GM10266 (cell line): ENCODE measurements around the gene CILP2.

Experiments
- DNase-seq: peaks from one replicate; pipeline ENCODE4 v3.0.0; 2012; ENCODE audit errors: extremely low spot score
- CTCF ChIP-seq: IDR thresholded peaks from 2 replicates; pipeline ENCODE4 v1.5.1; 2012; ENCODE audit warnings: mild to moderate bottlenecking, low read depth; ENCODE audit not compliant: control insufficient read depth, insufficient read depth; ENCODE audit errors: missing control alignments

Gene CILP2

GRCh38 chr19:19544257-19544953, 6.3 kb downstream of the CILP2 start:
- no peak for TF ChIP-seq CTCF
- DNase-seq, result no peak

GRCh38 chr19:19544954-19545591, 7.0 kb downstream of the CILP2 start:
- no peak for TF ChIP-seq CTCF
- DNase-seq, result no peak

GRCh38 chr19:19545707-19546106, 7.6 kb downstream of the CILP2 start:
- no peak for TF ChIP-seq CTCF
- DNase-seq, result no peak

- no peak for TF ChIP-seq CTCF
- no peak for DNase-seq
Measured at GRCh38 chr19:19546751-19547162, 8.7 kb downstream of the CILP2 start.

- no peak for TF ChIP-seq CTCF
- no peak for DNase-seq
Measured at GRCh38 chr19:19547674-19548336, 9.7 kb downstream of the CILP2 start.

- no peak for DNase-seq
- no peak for TF ChIP-seq CTCF
Measured at GRCh38 chr19:19548915-19549759, 11.1 kb downstream of the CILP2 start.
